KMS-11 (cell line): ENCODE results near the gene MAPT.

Source experiments
- H2AFZ ChIP-seq: fragments of 200-600 bp; sonication (generic); 2 replicates; pipeline ENCODE4 v1.6.1; 2016; ENCODE audit warnings: antibody characterized with exemption, mixed run types, low read depth
- H3K27ac ChIP-seq: fragments of 200-600 bp; sonication (generic); 2 replicates; pipeline ENCODE4 v1.6.1; 2016; ENCODE audit warnings: mild to moderate bottlenecking, mixed run types
- H3K27me3 ChIP-seq: fragments of 200-600 bp; sonication (generic); 2 replicates; pipeline ENCODE4 v1.6.1; 2017; ENCODE audit warnings: mild to moderate bottlenecking, low read depth, mixed run types, moderate library complexity; ENCODE audit not compliant: insufficient read depth
- H3K36me3 ChIP-seq: fragments of 200-600 bp; sonication (generic); 2 replicates; pipeline ENCODE4 v1.6.1; 2017; ENCODE audit warnings: mild to moderate bottlenecking, mixed run types; ENCODE audit not compliant: insufficient read depth
- H3K4me1 ChIP-seq: fragments of 200-600 bp; sonication (generic); 2 replicates; pipeline ENCODE4 v1.6.1; 2016; ENCODE audit warnings: mild to moderate bottlenecking, low read depth, mixed run types; ENCODE audit not compliant: poor library complexity, severe bottlenecking
- H3K4me2 ChIP-seq: fragments of 200-600 bp; sonication (generic); 2 replicates; pipeline ENCODE4 v1.7.0; 2016; ENCODE audit warnings: mild to moderate bottlenecking, mixed run types
- H3K4me3 ChIP-seq: fragments of 200-600 bp; sonication (generic); IDR thresholded peaks from 2 replicates; pipeline ENCODE4 v1.6.1; 2017; ENCODE audit warnings: low read depth, low read length, mixed read lengths; ENCODE audit not compliant: insufficient read depth
- H3K79me2 ChIP-seq: fragments of 200-600 bp; sonication (generic); 2 replicates; pipeline ENCODE4 v1.6.1; 2016; ENCODE audit warnings: low read depth, mixed run types; ENCODE audit not compliant: insufficient read depth
- H3K9ac ChIP-seq: fragments of 200-600 bp; sonication (generic); 2 replicates; pipeline ENCODE4 v1.6.1; 2016; ENCODE audit warnings: mild to moderate bottlenecking, mixed run types
- H4K20me1 ChIP-seq: fragments of 200-600 bp; sonication (generic); 2 replicates; pipeline ENCODE4 v1.6.1; 2016; ENCODE audit warnings: mild to moderate bottlenecking, mixed run types; ENCODE audit not compliant: insufficient read depth
- TF ChIP-seq, protein P1 (sequence below): fragments of 200-600 bp; sonication (generic); conservative IDR thresholded peaks from 2 replicates; pipeline ENCODE4 v1.6.1; 2017; ENCODE audit warnings: low read depth, mild to moderate bottlenecking, antibody characterized with exemption, low read length, moderate library complexity, mixed read lengths

The MAPT gene

DNA sequence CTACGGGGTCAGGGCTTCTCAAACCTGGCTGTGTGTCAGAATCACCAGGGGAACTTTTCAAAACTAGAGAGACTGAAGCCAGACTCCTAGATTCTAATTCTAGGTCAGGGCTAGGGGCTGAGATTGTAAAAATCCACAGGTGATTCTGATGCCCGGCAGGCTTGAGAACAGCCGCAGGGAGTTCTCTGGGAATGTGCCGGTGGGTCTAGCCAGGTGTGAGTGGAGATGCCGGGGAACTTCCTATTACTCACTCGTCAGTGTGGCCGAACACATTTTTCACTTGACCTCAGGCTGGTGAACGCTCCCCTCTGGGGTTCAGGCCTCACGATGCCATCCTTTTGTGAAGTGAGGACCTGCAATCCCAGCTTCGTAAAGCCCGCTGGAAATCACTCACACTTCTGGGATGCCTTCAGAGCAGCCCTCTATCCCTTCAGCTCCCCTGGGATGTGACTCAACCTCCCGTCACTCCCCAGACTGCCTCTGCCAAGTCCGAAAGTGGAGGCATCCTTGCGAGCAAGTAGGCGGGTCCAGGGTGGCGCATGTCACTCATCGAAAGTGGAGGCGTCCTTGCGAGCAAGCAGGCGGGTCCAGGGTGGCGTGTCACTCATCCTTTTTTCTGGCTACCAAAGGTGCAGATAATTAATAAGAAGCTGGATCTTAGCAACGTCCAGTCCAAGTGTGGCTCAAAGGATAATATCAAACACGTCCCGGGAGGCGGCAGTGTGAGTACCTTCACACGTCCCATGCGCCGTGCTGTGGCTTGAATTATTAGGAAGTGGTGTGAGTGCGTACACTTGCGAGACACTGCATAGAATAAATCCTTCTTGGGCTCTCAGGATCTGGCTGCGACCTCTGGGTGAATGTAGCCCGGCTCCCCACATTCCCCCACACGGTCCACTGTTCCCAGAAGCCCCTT, 115.6 kb downstream of the MAPT start:
- TF ChIP-seq, protein P1, sequence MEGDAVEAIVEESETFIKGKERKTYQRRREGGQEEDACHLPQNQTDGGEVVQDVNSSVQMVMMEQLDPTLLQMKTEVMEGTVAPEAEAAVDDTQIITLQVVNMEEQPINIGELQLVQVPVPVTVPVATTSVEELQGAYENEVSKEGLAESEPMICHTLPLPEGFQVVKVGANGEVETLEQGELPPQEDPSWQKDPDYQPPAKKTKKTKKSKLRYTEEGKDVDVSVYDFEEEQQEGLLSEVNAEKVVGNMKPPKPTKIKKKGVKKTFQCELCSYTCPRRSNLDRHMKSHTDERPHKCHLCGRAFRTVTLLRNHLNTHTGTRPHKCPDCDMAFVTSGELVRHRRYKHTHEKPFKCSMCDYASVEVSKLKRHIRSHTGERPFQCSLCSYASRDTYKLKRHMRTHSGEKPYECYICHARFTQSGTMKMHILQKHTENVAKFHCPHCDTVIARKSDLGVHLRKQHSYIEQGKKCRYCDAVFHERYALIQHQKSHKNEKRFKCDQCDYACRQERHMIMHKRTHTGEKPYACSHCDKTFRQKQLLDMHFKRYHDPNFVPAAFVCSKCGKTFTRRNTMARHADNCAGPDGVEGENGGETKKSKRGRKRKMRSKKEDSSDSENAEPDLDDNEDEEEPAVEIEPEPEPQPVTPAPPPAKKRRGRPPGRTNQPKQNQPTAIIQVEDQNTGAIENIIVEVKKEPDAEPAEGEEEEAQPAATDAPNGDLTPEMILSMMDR = no peak
- no peak overlapping the region for H3K27ac ChIP-seq

GRCh38 chr17:46010597-46011186, 116.3 kb downstream of the MAPT start:
- H2AFZ ChIP-seq = no peak overlapping the region
- no peaks in the 10 kb centered on the region for H3K27me3 ChIP-seq
- TF ChIP-seq, protein P1 = no peak
- no peak overlapping the region for H3K27ac ChIP-seq
- no peak overlapping the region for H3K4me2 ChIP-seq
- no peak overlapping the region for H3K4me3 ChIP-seq
- no peak overlapping the region for H3K9ac ChIP-seq
- H3K79me2 ChIP-seq = no peaks in the 10 kb centered on the region
- no peaks in the 10 kb centered on the region for H3K36me3 ChIP-seq
- no peaks in the 10 kb centered on the region for H3K4me1 ChIP-seq
- H4K20me1 ChIP-seq = no peaks in the 10 kb centered on the region

More for the DNA sequence above, 115.6 kb downstream of the MAPT start:
- no peaks in the 10 kb centered on the region for H3K27me3 ChIP-seq
- H3K4me2 ChIP-seq = no peak overlapping the region
- no peak overlapping the region for H2AFZ ChIP-seq
- no peaks in the 10 kb centered on the region for H3K4me1 ChIP-seq
- H3K36me3 ChIP-seq = no peaks in the 10 kb centered on the region
- H4K20me1 ChIP-seq = no peaks in the 10 kb centered on the region
- H3K4me3 ChIP-seq = no peak overlapping the region
- H3K79me2 ChIP-seq = no peaks in the 10 kb centered on the region
- no peak overlapping the region for H3K9ac ChIP-seq

DNA sequence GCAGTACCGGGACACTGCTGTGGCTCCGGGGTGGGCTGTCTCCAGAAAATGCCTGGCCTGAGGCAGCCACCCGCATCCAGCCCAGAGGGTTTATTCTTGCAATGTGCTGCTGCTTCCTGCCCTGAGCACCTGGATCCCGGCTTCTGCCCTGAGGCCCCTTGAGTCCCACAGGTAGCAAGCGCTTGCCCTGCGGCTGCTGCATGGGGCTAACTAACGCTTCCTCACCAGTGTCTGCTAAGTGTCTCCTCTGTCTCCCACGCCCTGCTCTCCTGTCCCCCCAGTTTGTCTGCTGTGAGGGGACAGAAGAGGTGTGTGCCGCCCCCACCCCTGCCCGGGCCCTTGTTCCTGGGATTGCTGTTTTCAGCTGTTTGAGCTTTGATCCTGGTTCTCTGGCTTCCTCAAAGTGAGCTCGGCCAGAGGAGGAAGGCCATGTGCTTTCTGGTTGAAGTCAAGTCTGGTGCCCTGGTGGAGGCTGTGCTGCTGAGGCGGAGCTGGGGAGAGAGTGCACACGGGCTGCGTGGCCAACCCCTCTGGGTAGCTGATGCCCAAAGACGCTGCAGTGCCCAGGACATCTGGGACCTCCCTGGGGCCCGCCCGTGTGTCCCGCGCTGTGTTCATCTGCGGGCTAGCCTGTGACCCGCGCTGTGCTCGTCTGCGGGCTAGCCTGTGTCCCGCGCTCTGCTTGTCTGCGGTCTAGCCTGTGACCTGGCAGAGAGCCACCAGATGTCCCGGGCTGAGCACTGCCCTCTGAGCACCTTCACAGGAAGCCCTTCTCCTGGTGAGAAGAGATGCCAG, 117.6 kb downstream of the MAPT start:
- no peaks in the 10 kb centered on the region for H3K4me1 ChIP-seq
- TF ChIP-seq, protein P1 = no peak
- no peak overlapping the region for H3K4me2 ChIP-seq
- H2AFZ ChIP-seq = no peak overlapping the region
- no peaks in the 10 kb centered on the region for H4K20me1 ChIP-seq
- H3K36me3 ChIP-seq = no peaks in the 10 kb centered on the region
- no peak overlapping the region for H3K9ac ChIP-seq
- no peak overlapping the region for H3K4me3 ChIP-seq
- H3K27ac ChIP-seq = no peak overlapping the region
- no peaks in the 10 kb centered on the region for H3K79me2 ChIP-seq
- H3K27me3 ChIP-seq = no peaks in the 10 kb centered on the region

GRCh38 chr17:46012506-46013079, 118.2 kb downstream of the MAPT start:
- H2AFZ ChIP-seq = no peak overlapping the region
- H3K79me2 ChIP-seq = no peaks in the 10 kb centered on the region
- no peak overlapping the region for H3K27ac ChIP-seq
- TF ChIP-seq, protein P1 = no peak
- H3K36me3 ChIP-seq = no peaks in the 10 kb centered on the region
- H3K9ac ChIP-seq = no peak overlapping the region
- no peaks in the 10 kb centered on the region for H4K20me1 ChIP-seq
- H3K4me1 ChIP-seq = no peaks in the 10 kb centered on the region
- no peak overlapping the region for H3K4me2 ChIP-seq
- no peak overlapping the region for H3K4me3 ChIP-seq
- H3K27me3 ChIP-seq = no peaks in the 10 kb centered on the region
